ENCODE data around the gene TUBB4A.

GRCh38 chr19:6448045-6448444, 54.1 kb downstream of the TUBB4A start:
- TF ChIP-seq CTCF (IDR thresholded peaks at IDR 0.05) (no peak), POLR2A (IDR thresholded peaks at IDR 0.05) (no peak)

Measured in right lobe of liver (tissue), 4 donors.